Upper lobe of left lung (tissue), 6 donors: ENCODE results near the gene ZKSCAN4. TPM values are rescaled to one million over a fixed set of nuclear protein-coding genes. Genes with fewer than 3 reads are reported as not detected.

Source experiments
- ATAC-seq, 2 donors: fragments of 200-7000 bp; cut with Tn5 transposase; one replicate each; pipeline ENCODE4 v1.9.1; 2022; ENCODE audit warnings: mild to moderate bottlenecking in 2 of 2, moderate library complexity in 2 of 2; ENCODE audit not compliant: low FRiP score in 2 of 2
- DNase-seq, 2 donors: peaks; one replicate each; pipeline ENCODE4 v3.0.0-alpha.2; 2019 to 2020
- H3K27ac ChIP-seq, 4 donors: fragments of 200-600 bp; sonication (generic); one replicate each; pipeline ENCODE4 v1.5.1; 2016 to 2019
- H3K27me3 ChIP-seq, 4 donors: fragments of 200-600 bp; sonication (generic); one replicate each; pipeline ENCODE4 v1.5.1; 2017 to 2019
- H3K36me3 ChIP-seq, 4 donors: fragments of 200-600 bp; sonication (generic); one replicate each; pipeline ENCODE4 v1.5.1; 2016 to 2019
- H3K4me1 ChIP-seq, 4 donors: fragments of 200-600 bp; sonication (generic); one replicate each; pipeline ENCODE4 v1.5.1; 2018 to 2019
- H3K4me3 ChIP-seq, 4 donors: fragments of 200-600 bp; sonication (generic); one replicate each; pipeline ENCODE4 v1.5.1; 2017 to 2019; ENCODE audit warnings: mild to moderate bottlenecking in 2 of 4, moderate library complexity in 1 of 4
- H3K9me3 ChIP-seq, 4 donors: fragments of 200-600 bp; sonication (generic); one replicate each; pipeline ENCODE4 v1.5.1; 2018 to 2019
- CTCF ChIP-seq, 6 experiments: fragments of 450-650 bp in 4 of 6; fragments of 200-600 bp in 2 of 6; sonication (generic) in 2 of 6; IDR thresholded peaks; one replicate each; pipeline ENCODE4 v1.5.1; 2016 to 2019; ENCODE audit warnings: antibody characterized with exemption in 6 of 6
- EP300 ChIP-seq, 4 donors: sonication (generic); formaldehyde crosslinking; IDR thresholded peaks; one replicate each; pipeline ENCODE4 v1.5.1; 2017; ENCODE audit warnings: antibody characterized with exemption in 4 of 4, control low read depth in 2 of 4
- POLR2A ChIP-seq, 4 donors: fragments of 450-650 bp; IDR thresholded peaks; one replicate each; pipeline ENCODE4 v1.5.1; 2016 to 2017; ENCODE audit warnings: antibody characterized with exemption in 4 of 4, mild to moderate bottlenecking in 2 of 4
- POLR2AphosphoS5 ChIP-seq, 2 donors: sonication (generic); formaldehyde crosslinking; IDR thresholded peaks; one replicate each; pipeline ENCODE4 v1.5.1; 2017; ENCODE audit warnings: antibody characterized with exemption in 2 of 2
- WGBS, 2 donors: methylation state at CpG; one replicate each; pipeline ENCODE4 v1.1.5; 2017 to 2018; 5-methylcytosine and 5-hydroxymethylcytosine counted together
- total RNA-seq, 6 donors: library from RNA; depleted of rRNA in 4 of 6; stranded (reverse); fragments of >200 nt in 4 of 6; gene quantifications; one replicate each; pipeline versions ENCODE4 v1.1.0 to v1.2.1, GENCODE V29; 2016 to 2021
- donor health status: DM: no; HTN: no; CAD: no; lungs with moderate emphysema.
- donor health status: DM: no; HTN: yes; CAD: no; lungs with severe emphysema.

ZKSCAN4 gene
- total RNA-seq, 6 donors from 2014 or later = 3.0 to 9.4 (median 4.7) TPM

GRCh38 chr6:28282926-28283325 lies 30.9 kb upstream of the ZKSCAN4 start:
- ATAC-seq = no peak
- peaks cover 4 to 14% (median 9%) of the 10 kb centered on the region in 4 donors for H3K4me1 ChIP-seq
- no peaks in the 10 kb centered on the region for H3K27me3 ChIP-seq
- DNase-seq = no peak
- peaks cover 0 to 33% (median 10%) of the 10 kb centered on the region in 4 donors for H3K36me3 ChIP-seq
- 98 to 100% methylated on average over 2 of the region's 2 CpGs for WGBS, 2 donors
- TF ChIP-seq POLR2A (IDR thresholded peaks at IDR 0.05) = no peak
- TF ChIP-seq CTCF (IDR thresholded peaks at IDR 0.05) = no peak
- TF ChIP-seq EP300 (IDR thresholded peaks at IDR 0.05) = no peak
- no peak for TF ChIP-seq POLR2AphosphoS5 (IDR thresholded peaks at IDR 0.05)
- H3K27ac ChIP-seq = no peak overlapping the region
- no peaks in the 10 kb centered on the region for H3K9me3 ChIP-seq
- no peak overlapping the region for H3K4me3 ChIP-seq

GRCh38 chr6:28281288-28282064 lies 29.4 kb upstream of the ZKSCAN4 start, which contains the start of gene PGBD1:
TSS of gene PGBD1 (plus strand) at chr6:28281572. CDS start at chr6:28283814, 2,242 bp downstream.
- no peaks in the 10 kb centered on the region for H3K27me3 ChIP-seq
- peak; percentile 68 to 95 for DNase-seq
- peak; percentile 88 to 97 for ATAC-seq
- H3K4me3 ChIP-seq = peak within 1 kb of the TSS; percentile 56 to 77 (median 62)
- H3K9me3 ChIP-seq = no peaks in the 10 kb centered on the region
- peaks cover 4 to 14% (median 9%) of the 10 kb centered on the region in 4 donors for H3K4me1 ChIP-seq
- WGBS, 2 donors = 1 to 2% methylated on average over 16 to 19 of the region's 50 CpGs
- TF ChIP-seq EP300 (IDR thresholded peaks at IDR 0.05) = no peak
- peak; percentile 12 to 30 for TF ChIP-seq POLR2AphosphoS5 (IDR thresholded peaks at IDR 0.05)
- TF ChIP-seq POLR2A (IDR thresholded peaks at IDR 0.05) = peak in 1 of 4 donors; percentile 47
- no peak for TF ChIP-seq CTCF (IDR thresholded peaks at IDR 0.05)
- H3K36me3 ChIP-seq = peaks cover 4 to 29% (median 9%) of the 10 kb centered on the region in 4 donors
- peak within 1 kb of the TSS in 3 of 4 donors; percentile 23 to 66 (median 36) for H3K27ac ChIP-seq

DNA sequence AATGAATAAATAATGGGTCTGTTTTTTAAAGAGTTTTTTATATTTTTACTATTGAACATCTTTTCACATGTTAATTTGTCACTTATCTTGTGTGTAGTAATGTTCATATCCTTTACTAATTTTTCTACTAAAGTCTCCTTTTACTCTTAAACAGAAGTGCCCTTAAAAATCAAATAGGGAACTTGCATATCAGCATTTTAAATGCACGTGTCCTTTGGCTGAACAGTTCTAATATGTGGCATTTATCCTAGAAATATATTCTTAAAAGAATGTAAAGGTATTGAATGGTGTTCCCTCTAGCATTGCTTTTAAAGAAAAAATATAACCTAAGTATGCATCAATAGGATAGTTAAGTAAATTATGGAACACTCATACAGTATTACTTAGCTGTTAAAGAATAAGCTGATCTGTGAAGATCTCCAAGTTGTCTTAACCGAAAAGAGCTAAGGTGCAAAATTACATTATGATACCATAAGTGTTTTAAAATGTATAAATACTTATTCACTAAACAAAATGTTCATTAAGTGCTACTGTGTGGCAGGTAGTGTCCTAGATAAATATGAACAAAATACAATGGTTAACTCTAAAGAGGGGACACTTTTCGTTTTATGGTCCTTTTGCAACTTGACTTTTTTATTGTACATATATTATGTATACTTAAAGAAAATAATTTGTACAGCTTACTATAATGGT lies 28.7 kb upstream of the ZKSCAN4 start:
- Histone ChIP-seq H3K36me3 (peaks cover 6 to 31% (median 12%) of the 10 kb centered on the region in 4 donors), H3K4me3 (peak overlapping the region in 3 of 4 donors; percentile 56 to 77 (median 63)), H3K27me3 (no peaks in the 10 kb centered on the region), H3K4me1 (peaks cover 4 to 14% (median 9%) of the 10 kb centered on the region in 4 donors), H3K27ac (peak overlapping the region in 1 of 4 donors; percentile 66), H3K9me3 (no peaks in the 10 kb centered on the region)
- WGBS, 2 donors = 42 to 51% methylated on average over 3 of the region's 3 CpGs
- TF ChIP-seq EP300 (IDR thresholded peaks at IDR 0.05) (no peak), POLR2AphosphoS5 (IDR thresholded peaks at IDR 0.05) (no peak), CTCF (IDR thresholded peaks at IDR 0.05) (no peak), POLR2A (IDR thresholded peaks at IDR 0.05) (no peak)
- no peak for ATAC-seq
- DNase-seq = no peak

GRCh38 chr6:28277746-28278145 lies 25.7 kb upstream of the ZKSCAN4 start:
- Histone ChIP-seq H3K9me3 (no peaks in the 10 kb centered on the region), H3K36me3 (peaks cover 6 to 43% (median 28%) of the 10 kb centered on the region in 4 donors), H3K27me3 (no peaks in the 10 kb centered on the region), H3K4me1 (peaks cover 4 to 14% (median 9%) of the 10 kb centered on the region in 4 donors), H3K4me3 (no peak overlapping the region), H3K27ac (no peak overlapping the region)
- 68 to 72% methylated on average over 3 of the region's 3 CpGs for WGBS, 2 donors
- ATAC-seq (no peak), DNase-seq (no peak)
- TF ChIP-seq POLR2AphosphoS5 (IDR thresholded peaks at IDR 0.05) = no peak
- TF ChIP-seq EP300 (IDR thresholded peaks at IDR 0.05) = no peak
- TF ChIP-seq CTCF (IDR thresholded peaks at IDR 0.05) = no peak
- TF ChIP-seq POLR2A (IDR thresholded peaks at IDR 0.05) = no peak
